Activated CD8-positive, alpha-beta memory T cell treated with anti-CD3 and anti-CD28 coated beads for 48 hours (primary cell): ENCODE results near the gene PRR16.
"Not testable (repeated sequence)": the region's sequence is repeated elsewhere in the genome, so short reads cannot be mapped to it uniquely, and the experiment has no call there.

Source experiments
- DNase-seq, 3 experiments: peaks; one replicate each; pipeline ENCODE4 v3.0.0-alpha.2; 2020; ENCODE audit warnings: low read depth in 2 of 3, low spot score in 2 of 3

The PRR16 gene

DNA sequence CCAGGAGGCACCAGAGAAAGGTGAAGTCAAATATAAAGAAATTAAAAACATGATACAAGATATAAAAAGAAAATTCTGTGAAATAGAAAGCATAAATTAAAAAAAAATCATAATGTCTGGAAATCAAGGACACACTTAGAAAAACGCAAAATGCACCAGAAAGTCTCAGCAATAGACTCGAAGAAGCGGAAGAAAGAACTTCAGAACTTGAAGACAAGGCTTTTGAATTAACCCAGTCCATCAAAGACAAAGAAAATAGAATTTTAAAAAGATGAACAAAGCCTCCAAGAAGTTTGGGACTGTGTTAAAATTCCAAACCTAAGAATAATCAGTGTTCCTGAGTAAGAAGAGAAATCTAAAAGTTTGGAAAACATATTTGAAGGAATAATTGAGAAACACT, 168.3 kb downstream of the PRR16 start:
- DNase-seq: no peak

DNA sequence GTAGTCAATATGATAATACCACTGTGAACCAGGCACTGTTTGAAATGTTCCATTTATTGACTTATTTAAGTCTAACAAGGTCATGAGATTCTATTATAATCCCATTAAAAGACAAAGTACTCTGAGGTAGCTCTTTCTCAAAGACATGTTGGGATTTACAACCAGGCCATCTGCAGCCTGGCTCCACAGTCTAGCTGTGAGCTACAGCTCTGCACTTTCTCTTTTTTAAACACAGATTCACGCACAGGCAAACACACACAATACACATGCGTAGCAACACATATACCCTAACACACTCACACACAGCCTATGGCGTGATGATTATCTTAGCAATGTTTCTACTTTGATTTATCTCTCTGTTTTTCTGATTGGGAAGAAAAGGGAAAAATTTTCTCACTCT, 174.3 kb downstream of the PRR16 start:
- no peak for DNase-seq

DNA sequence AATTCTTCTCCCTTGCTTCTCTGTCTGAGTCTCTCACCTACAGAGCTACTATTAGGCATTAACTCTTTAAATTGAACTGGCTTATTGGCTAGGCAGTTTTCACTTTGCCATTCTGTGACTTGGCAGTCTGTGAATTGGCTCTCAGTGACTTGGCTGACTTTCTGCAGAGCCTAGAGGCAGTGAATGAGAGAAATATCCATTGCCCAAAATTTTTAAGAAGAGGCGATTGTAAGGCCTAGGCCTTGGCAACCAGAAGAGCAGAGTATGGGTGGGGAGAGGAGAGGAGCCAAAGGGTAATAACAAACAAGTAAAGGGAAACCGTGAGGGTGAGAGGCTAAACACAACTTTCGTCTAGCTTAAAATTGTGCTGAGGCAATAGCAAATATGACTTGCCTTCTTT, 176.7 kb downstream of the PRR16 start:
- no peak for DNase-seq

DNA sequence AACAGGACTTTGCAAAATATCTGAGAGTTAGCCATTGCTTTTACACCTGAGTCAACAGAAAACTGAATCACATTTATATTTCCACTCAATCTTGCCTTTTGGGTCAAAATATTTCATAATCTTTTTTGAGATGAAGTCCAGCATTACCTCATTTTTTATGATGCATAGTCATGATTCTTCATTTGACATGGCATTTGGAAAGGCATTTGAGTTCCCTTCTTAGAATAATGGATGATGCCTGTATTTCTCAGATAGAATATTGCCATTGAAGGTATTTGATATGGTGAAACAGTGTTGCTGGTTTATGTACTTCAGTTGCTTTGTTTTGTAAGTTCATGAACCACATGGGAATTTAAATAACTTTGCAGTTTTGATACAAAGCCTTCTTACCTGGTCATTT, 180.4 kb downstream of the PRR16 start:
- DNase-seq: no peak

DNA sequence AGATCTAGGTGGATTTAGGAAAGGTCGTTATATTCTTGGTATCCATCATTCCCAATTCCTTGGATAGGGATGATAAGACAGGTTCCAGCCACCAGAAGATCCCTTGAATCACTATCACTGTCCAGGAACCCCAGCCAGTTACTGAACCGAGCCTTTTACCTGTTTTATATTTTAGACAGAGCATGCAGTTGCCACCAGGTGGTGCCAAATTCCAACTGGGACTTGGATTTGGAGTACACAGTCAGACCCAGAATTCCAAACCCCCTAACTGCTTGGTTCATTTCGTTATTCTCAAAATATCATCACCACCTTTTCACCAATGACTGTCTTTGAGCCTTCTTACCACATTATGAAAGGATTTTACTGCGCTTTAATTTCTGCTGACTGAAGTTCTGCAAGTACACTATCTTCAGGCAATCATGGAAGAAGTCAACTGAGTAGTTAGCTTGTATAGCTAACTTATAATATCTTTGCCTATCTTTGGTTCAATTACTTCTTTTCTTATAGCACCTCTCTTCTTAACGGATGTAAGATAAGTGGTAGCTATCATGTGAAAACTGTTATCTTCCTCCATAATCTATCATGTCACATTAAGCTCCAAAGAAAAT, 191.8 kb downstream of the PRR16 start:
- no peak for DNase-seq

DNA sequence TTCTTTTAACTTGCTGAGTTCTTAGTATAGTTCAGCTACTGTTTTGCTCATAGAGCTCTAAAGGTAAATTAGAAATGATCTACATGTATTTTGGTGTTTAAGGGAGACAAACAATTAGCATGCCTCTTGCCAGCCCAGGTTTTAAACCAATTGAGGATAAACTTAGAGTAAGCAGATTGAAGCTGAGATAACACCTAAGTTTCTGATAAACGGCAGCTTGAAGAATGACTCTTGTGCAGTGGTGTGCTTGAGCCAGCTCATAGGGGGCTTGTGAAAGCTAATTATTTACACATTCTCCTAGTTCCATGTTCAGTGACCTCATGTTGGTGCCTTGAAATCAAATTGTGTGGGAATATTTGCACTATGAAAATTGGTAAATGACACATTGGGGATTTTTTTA, 193.0 kb downstream of the PRR16 start:
- no peak for DNase-seq

DNA sequence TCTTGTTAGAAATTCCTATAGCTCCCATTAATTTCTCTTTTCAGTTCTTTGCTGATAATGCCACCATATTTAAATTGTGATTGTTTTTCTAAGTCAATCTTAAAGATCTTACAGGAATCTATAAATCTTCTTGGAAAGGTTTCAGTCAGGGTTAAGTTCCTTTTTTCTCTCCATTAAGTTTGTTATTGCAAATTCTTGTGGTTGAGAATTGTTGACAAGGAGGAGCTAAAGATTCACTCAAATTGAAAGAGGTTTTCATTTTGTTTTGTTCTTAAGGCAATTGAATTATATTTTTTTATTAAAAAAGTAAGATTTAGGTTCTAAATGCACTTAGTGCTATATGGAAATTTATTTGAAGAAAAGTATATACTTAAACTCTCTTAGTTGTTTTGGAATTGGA, 213.4 kb downstream of the PRR16 start:
- DNase-seq: no peak

DNA sequence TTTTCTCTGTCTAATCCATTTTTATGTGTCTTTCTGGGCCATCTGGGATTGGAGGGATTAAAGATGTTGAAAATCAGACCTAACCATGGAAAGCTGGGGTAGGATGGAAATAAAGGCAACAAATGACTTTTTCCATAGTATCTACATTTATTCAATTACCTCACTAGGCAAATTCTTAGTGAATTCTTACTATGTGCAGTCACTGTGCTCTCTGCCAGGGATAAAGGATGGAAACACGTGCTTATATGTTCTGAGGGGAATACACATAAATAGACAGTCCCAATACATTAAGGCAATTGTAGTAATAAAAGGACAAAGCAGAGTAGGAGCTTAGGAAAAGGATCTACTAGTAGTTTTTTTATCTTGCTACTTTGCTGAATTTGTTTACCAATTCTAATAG, 214.2 kb downstream of the PRR16 start:
- DNase-seq: no peak

DNA sequence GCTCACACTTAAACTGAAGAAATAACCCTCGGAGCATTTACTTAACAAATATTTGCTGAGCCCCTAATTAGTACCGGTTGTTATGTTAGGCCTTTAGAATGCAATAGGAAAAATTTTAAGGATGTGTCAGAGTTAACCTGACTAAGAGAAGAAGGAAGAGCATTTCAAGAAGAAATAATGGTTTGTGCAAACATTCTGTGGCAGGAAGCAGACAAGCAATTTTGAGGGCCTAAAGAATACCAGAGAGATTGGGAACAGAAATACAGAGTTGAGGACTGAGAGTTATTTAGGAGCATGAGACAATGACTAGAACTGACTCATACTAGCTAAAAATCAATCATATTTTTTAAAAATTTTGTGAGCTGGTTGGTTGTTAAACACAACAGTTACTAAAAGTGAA, 218.8 kb downstream of the PRR16 start:
- DNase-seq: no peak

DNA sequence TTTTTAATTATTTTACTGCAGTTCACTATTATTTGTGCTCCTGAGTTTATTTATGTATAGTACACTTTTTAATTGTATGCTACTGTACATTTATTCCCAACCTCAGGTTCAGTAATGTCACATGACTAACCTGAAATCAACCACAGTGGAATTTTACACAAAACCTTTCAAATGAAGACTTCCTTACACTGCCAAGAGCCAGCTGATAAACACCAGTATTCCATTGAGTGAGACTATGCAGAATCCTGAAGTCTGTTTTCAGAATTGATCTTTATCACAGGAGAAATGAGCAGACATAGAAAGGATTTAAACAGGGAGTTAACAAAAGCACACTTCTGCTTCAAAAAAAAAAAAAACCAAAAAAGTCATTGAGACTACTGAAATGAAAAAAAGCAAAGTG, 219.5 kb downstream of the PRR16 start:
- DNase-seq: no peak

DNA sequence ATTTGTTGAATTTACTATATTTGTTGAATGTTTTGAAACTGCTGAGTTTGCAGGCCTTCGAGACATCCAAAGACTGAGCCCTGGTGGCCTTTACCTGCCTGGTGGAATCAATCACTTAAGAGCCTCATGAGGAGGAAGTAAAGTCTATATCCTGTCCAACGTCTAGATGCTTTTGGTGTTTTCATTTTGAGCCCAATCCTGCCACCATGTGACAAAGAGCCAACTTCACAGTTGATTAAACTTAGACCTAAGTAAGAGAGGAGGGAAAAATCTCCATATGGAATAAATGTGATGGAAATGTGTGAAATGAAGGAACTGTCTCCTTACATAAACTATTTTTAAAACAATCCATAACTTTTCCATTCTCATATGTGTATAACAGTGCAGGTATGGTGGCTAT, 220.1 kb downstream of the PRR16 start:
- DNase-seq: no peak

DNA sequence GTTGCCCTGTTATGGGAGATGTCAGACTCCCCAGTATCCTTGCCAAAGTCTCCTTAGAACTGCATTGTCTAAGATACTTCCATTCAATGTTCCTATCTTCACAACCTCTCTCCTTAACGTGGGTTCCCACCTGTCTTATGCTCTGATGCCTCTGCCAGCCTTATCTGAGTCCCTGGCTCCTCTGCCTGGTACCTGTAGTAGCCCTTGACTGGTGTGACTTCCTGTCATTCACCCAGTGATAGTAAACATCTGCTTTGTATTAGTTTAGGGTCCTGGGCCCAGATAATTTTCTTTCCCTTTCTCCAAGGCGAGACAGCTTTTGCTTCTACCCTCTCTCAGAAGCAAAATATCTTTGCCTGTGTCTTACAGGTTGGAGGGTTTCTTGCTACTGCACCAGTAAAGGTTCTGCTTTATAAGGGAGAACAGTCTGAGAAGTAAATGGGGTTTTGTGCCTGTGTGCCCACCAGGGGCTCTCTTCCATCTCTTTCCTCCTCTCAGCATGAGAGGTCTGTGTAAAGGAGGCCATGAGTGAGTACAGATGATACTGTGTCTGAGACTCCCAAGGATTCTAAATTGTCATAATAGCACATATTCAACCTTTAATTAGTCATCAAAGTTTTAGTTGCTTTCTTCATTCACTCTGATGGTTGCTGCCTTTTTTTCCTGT, 220.8 kb downstream of the PRR16 start:
- DNase-seq: no peak

DNA sequence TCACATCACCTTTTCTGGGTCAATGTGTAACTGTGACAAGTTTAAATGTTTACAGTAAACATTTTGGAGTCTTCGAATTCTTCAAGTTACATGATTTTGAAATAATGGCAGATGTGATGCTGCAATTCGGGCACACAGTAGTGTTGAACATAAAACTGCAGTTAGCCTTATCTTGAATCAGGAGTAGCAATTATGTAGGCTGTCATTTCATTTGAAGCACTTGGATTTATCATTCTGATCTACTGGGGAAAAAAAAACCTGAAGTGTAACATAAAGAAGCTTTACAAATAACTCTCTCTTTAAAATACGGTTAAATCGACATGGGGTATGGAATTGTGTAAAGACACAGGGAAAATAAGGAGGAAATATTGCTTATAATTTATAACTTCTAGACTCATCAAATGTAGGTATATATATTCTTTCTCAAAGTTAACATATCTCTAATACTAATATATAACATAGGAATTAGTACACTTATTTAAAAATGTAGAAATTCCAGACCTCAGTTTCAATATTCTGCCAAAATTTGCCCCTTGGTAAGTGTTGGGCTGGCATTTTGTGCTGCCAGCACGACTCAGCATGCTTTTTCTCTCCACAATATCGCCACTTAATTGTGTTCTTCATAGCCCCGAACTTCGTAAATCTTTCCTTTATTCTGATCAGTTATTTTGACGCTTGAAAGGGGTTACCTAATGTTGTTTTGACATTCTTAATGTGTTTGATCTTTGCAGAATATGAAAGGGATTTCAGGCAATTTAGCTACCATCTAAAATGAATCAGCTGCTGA, 226.7 kb downstream of the PRR16 start:
- no peak for DNase-seq

DNA sequence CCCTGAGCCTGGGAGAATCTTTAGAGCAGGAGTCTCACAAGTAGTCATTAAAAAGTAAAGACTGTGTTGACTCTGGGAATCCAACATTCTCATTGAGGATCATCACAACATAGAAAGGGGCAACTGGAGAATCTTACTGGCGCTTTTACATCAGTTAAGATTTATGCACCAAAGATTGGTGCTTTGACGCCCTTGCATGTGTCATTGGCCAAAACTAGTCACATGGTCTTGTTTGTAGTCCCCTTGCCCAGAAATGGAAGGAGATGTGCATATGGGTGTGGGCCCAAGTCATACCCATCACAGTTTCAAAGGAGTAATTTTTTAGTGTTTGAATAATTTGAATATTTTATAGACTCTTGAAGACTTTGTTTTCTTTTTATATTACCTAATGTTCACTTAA, 228.2 kb downstream of the PRR16 start:
- no peak for DNase-seq

DNA sequence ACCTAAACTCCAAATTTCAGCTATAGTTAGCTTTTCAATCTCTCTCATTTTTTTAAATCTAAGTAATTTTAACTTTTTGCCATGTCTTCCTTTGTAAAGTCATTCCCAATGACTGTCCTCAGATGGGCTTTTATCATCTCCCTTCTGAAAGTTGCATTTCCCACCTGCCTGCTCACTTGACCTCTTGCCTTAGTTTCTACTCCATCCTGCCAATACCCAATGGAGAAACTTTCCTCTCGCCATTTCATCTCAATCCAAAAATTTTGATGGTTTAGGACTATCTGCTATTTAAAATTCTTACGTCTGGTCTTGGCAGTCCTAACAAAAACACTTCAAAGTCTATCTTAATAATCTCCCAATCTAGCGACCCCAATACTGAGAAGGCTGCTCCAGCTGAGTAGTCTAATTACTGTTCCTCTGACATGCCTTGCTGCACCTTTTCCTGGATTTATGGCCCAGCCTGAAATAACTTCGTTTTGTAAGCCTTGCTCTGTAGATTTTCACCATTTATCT, 231.3 kb downstream of the PRR16 start:
- no peak for DNase-seq

DNA sequence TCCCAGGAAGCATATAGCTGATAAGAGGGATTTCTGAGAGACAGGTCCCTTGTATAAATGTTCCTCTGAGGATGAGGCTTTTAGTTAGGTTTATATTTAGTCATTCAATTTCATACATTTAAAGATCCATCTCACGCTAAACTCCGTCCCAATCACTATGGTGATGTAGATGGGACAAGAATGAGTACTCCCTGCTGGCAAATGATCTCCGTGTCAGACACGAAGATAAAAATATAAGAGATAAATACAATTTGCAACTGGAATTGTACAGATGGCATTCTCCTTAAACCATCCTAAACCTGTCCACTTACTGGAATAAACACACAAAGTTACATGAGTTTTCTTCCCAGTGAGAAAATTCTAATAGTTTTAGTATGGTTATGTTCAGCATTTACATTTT, 233.0 kb downstream of the PRR16 start:
- no peak for DNase-seq

DNA sequence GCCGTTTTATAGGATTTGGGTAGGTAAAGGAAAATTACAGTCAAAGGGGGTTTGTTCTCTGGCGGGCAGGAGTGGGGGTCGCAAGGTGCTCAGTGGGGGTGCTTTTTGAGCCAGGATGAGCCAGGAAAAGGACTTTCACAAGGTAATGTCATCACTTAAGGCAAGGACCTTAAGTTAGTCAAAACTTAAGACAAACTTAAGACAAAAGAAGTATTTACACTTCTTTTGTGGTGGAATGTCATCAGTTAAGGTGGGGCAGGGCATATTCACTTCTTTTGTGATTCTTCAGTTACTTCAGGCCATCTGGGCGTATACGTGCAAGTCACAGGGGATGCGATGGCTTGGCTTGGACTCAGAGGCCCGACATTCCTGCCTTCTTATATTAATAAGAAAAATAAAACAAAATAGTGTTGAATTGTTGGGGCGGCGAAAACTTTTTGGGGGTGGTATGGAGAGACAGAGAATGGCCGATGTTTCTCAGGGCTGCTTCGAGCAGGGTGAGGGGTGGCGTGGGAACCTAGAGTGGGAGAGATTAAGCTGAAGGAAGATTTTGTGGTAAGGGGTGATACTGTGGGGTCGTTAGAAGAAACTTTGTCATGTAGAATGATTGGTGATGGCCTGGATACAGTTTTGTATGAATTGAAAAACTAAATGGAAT, 233.7 kb downstream of the PRR16 start:
- DNase-seq: not testable (repeated sequence)

DNA sequence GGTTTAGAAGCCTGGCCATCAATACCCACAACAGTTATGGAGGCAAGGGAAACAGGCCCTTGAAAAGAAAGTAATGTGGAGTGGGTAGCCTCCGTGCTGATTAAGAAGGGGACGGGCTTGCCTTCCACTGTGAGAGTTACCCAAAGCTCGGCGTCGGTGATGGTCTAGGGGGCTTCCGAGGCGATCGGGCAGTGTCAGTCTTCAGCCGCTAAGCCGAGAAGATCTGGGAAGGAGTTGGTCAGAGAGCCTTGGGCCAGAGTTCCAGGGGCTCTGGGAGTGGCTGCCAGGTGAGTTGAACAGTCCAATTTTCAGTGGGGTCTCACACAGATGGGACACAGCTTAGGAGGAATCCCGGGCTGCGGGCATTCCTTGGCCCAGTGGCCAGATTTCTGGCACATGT, 236.6 kb downstream of the PRR16 start:
- DNase-seq: not testable (repeated sequence)

DNA sequence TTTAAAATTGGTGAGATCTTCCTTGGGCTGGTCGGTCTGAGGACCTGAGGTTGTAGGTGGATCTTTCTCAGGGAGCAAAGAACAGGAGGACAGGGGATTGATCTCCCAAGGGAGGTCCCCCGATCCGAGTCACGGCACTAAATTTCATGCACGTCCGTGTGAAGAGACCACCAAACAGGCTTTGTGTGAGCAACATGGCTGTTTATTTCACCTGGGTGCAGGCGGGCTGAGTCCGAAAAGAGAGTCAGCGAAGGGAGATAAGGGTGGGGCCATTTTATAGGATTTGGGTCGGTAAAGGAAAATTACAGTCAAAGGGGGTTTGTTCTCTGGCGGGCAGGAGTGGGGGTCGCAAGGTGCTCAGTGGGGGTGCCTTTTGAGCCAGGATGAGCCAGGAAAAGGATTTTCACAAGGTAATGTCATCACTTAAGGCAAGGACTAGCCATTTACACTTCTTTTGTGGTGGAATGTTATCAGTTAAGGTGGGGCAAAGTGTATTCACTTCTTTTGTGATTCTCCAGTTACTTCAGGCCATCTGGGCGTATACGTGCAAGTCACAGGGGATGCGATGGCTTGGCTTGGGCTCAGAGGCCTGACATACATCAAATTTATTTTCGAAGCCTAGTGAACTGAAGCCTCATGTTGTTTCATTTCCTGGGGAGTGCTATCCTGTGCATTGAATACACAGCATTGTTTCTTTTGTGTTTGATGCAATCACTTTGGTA, 238.9 kb downstream of the PRR16 start:
- not testable (repeated sequence) for DNase-seq

DNA sequence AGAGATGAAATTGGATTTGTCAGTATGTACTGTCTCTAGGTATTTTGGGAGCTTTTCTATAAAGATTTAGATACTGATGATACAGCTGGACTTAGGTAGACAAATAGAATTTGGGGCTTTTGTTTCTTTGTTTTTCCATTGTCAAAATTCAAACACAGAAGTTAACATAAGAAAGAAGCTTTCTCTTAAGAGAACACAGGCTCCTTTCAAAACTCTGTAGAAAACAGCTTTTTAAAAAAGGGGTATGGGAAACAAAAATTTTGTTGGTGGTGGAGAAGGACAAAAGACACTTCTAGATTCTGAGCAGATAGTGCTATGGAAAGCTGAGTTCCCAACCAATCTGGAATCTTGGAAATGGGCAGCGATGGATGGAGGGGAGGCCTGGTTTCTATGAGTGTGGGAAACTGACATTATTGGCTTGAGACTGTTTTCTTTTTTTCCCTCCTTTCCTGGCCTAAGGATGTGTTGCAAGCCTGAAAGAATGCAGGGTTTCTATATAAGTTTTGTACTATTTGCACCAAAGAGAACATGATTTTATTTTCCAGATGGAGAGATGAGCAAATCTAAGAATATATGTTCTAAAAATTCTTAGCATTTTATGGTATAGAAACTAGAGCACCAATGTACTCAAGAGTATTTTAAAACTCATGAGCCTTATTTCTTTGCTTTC, 240.0 kb downstream of the PRR16 start:
- DNase-seq: no peak

DNA sequence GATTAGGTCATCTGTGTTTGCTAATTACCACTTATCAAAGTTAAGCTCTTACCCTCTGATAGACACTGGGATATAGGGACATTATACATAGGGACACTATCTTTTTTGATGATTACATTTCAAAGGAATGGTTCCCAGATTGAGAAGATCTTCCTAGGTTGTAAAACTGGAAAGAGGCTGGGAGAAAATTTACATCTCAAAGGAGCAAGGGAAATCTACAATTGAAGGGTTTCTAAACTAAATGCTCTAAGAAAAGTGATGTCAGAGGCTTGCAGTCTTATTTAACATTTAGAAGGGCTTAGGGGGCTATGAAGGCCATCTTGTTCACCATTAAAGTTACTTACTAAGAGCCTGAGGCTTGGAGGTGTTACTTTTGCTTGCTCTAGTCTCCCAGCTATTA, 242.8 kb downstream of the PRR16 start:
- no peak for DNase-seq
